Natural killer cell (primary cell): ENCODE data around the gene XRRA1. TPM values are rescaled to one million over a fixed set of nuclear protein-coding genes. Genes with fewer than 3 reads are reported as not detected.

ENCODE experiments used
- ATAC-seq, 3 donors: fragments of 150-1000 bp in 2 of 3; fragments of 200-7000 bp in 1 of 3; cut with Tn5 transposase; 1 replicate in 1 of 3; 2 replicates in 2 of 3; pipeline ENCODE4 v1.10.0; 2021; ENCODE audit warnings: mild to moderate bottlenecking in 2 of 3, moderate library complexity in 2 of 3
- DNase-seq, 2 donors: peaks; one replicate each; pipeline versions ENCODE4 v3.0.0 to v3.0.0-alpha.2; 2013 to 2021; ENCODE audit warnings: mixed read lengths in 1 of 2
- H3K27ac ChIP-seq: one replicate; pipeline ENCODE4 v1.5.1; 2013; ENCODE audit warnings: mild to moderate bottlenecking, low read length
- H3K27me3 ChIP-seq: one replicate; pipeline ENCODE4 v1.6.1; 2013; ENCODE audit warnings: low read length; ENCODE audit not compliant: control insufficient read depth, insufficient read depth
- H3K36me3 ChIP-seq: one replicate; pipeline ENCODE4 v1.6.1; 2013; ENCODE audit warnings: low read length; ENCODE audit not compliant: control insufficient read depth, insufficient read depth
- H3K4me1 ChIP-seq: one replicate; pipeline ENCODE4 v1.6.1; 2013; ENCODE audit warnings: low read length; ENCODE audit not compliant: control insufficient read depth, insufficient read depth
- H3K4me3 ChIP-seq: one replicate; pipeline ENCODE4 v1.5.1; 2013; ENCODE audit warnings: low read length
- H3K9me3 ChIP-seq: one replicate; pipeline ENCODE4 v1.6.1; 2013; ENCODE audit warnings: low read length; ENCODE audit not compliant: control insufficient read depth, insufficient read depth
- H3K27ac Mint-ChIP-seq, 2 donors: one replicate each; pipeline ENCODE4 v1.8.0; 2022; ENCODE audit warnings: mild to moderate bottlenecking in 2 of 2, mixed read lengths in 2 of 2, moderate library complexity in 1 of 2
- H3K27me3 Mint-ChIP-seq, 2 donors: one replicate each; pipeline ENCODE4 v1.8.0; 2022; ENCODE audit warnings: low read depth in 2 of 2, mixed read lengths in 2 of 2
- H3K36me3 Mint-ChIP-seq: one replicate; pipeline ENCODE4 v1.8.0; 2022; ENCODE audit warnings: mixed read lengths
- H3K4me1 Mint-ChIP-seq, 2 donors: one replicate each; pipeline ENCODE4 v1.8.0; 2022; ENCODE audit warnings: mixed read lengths in 2 of 2
- H3K4me3 Mint-ChIP-seq: one replicate; pipeline ENCODE4 v1.8.0; 2022; ENCODE audit warnings: mild to moderate bottlenecking, moderate library complexity, mixed read lengths
- H3K9me3 Mint-ChIP-seq, 2 donors: one replicate each; pipeline ENCODE4 v1.8.0; 2022; ENCODE audit warnings: mixed read lengths in 2 of 2
- WGBS: methylation state at CpG from one replicate; pipeline ENCODE4 v1.1.7; 2013; ENCODE audit warnings: missing lambda C conversion rate; ENCODE audit not compliant: insufficient coverage; 5-methylcytosine and 5-hydroxymethylcytosine counted together
- intact Hi-C: fragments of 100-400 bp; cut with micrococcal nuclease; formaldehyde crosslinking; loops from one replicate; pipeline ENCODE4 v1.14.2; 2022
- total RNA-seq, 4 donors: library from RNA; stranded (reverse); fragments of 120-200 nt in 1 of 4; gene quantifications; one replicate each; pipeline versions ENCODE4 v1.2.3 to v1.2.4, GENCODE V29; 2013 to 2022
- TF ChIP-seq, protein P1 (sequence below): fragments of 200-600 bp; IDR thresholded peaks from one replicate; pipeline ENCODE4 v1.8.0; 2022; ENCODE audit warnings: antibody characterized with exemption

XRRA1 gene
- total RNA-seq, 3 donors from 2014 or later (not counting 1 experiment from before 2014, with no cell fraction given), result 12.7 to 14.3 (median 14.3) TPM

DNA sequence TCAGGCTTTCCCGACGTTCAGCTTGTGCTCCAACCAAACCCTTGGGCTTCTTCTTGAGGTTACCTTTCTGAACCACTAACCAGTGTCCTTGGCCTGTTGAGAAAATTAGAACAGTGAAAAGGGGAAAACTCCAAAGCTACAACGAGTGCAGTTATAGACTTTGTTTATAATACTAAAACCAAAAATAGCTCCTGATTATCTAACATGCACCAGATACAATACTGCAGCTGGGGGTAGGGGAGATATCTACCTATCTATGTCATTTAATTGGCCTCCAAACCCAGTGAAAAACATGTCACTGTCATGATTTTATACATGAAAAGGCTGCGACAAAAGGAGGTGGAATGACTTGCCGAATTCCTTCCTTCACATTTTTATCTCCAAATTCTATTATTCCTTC is 11.9 kb downstream of the XRRA1 start:
- peaks cover 34% of the 10 kb centered on the region for H3K36me3 ChIP-seq
- Mint-ChIP-seq H3K9me3 (no peaks in the 10 kb centered on the region), H3K27me3 (no peaks in the 10 kb centered on the region), H3K4me3 (no peak overlapping the region), H3K27ac (no peak overlapping the region), H3K4me1 (peaks cover 9% of the 10 kb centered on the region in 2 donors), H3K36me3 (peaks cover 23% of the 10 kb centered on the region)
- no peaks in the 10 kb centered on the region for H3K27me3 ChIP-seq
- ATAC-seq, result no peak
- DNase-seq, result no peak
- no peak overlapping the region for H3K4me3 ChIP-seq
- H3K27ac ChIP-seq, result no peak overlapping the region
- intact Hi-C loops, result no loop called here
- peaks cover 4% of the 10 kb centered on the region for H3K4me1 ChIP-seq
- H3K9me3 ChIP-seq, result no peaks in the 10 kb centered on the region
- TF ChIP-seq, protein P1, sequence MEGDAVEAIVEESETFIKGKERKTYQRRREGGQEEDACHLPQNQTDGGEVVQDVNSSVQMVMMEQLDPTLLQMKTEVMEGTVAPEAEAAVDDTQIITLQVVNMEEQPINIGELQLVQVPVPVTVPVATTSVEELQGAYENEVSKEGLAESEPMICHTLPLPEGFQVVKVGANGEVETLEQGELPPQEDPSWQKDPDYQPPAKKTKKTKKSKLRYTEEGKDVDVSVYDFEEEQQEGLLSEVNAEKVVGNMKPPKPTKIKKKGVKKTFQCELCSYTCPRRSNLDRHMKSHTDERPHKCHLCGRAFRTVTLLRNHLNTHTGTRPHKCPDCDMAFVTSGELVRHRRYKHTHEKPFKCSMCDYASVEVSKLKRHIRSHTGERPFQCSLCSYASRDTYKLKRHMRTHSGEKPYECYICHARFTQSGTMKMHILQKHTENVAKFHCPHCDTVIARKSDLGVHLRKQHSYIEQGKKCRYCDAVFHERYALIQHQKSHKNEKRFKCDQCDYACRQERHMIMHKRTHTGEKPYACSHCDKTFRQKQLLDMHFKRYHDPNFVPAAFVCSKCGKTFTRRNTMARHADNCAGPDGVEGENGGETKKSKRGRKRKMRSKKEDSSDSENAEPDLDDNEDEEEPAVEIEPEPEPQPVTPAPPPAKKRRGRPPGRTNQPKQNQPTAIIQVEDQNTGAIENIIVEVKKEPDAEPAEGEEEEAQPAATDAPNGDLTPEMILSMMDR, result no peak
- 100% methylated on average over 4 of the region's 5 CpGs for WGBS

DNA sequence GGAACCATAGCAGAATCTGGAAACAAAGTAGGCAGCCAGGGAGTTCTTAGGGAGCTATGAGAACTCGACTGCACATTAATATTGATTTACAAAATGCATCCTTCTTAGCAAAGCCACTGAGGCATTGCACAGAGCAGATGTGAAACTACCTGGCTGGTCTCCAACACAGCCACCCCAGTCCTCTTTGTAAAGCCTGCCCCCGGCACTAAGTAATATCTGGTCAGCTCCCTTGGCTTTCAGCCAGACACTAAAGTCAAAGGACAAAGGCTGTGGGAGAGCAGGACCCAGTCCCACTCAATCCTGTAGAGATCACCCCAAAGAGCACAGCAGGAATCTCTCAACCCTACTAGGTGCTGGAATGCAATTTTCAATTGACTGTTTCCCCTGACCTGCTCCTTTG is 12.8 kb downstream of the XRRA1 start:
- 79% methylated on average over 2 of the region's 2 CpGs for WGBS
- no peak overlapping the region for H3K4me3 Mint-ChIP-seq
- intact Hi-C loops, result no loop called here
- Histone ChIP-seq H3K4me1 (peaks cover 4% of the 10 kb centered on the region), H3K4me3 (no peak overlapping the region), H3K36me3 (peaks cover 34% of the 10 kb centered on the region), H3K27ac (no peak overlapping the region), H3K9me3 (no peaks in the 10 kb centered on the region), H3K27me3 (no peaks in the 10 kb centered on the region)
- H3K9me3 Mint-ChIP-seq, result no peaks in the 10 kb centered on the region
- TF ChIP-seq, protein P1, result no peak
- no peaks in the 10 kb centered on the region for H3K27me3 Mint-ChIP-seq
- no peak for DNase-seq
- H3K27ac Mint-ChIP-seq, result no peak overlapping the region
- H3K36me3 Mint-ChIP-seq, result peaks cover 17% of the 10 kb centered on the region
- no peak for ATAC-seq
- peaks cover 9% of the 10 kb centered on the region in 2 donors for H3K4me1 Mint-ChIP-seq

DNA sequence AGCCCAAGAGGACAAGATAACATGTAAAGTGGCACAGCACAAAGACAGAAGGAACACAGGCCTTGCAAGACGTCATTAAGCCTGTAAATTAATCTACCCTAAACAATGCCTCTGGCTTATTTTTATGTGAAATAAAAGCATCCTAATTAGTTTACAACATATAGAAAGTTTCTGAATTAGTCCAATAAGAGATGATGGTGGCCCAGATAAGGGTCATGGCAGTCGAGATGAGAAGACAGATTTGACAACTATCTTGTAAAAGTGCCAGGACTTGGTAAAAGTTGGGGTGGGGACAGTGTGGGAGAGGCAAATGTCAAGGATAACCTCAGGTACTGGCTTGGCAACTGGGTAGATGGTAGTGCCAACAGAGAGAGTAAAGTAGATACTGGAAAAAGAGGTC is 13.6 kb downstream of the XRRA1 start:
- H3K4me3 Mint-ChIP-seq, result no peak overlapping the region
- TF ChIP-seq, protein P1, result no peak
- DNase-seq, result no peak
- intact Hi-C loops, result no loop called here
- no peak for ATAC-seq
- H3K9me3 Mint-ChIP-seq, result no peaks in the 10 kb centered on the region
- Histone ChIP-seq H3K9me3 (no peaks in the 10 kb centered on the region), H3K36me3 (peaks cover 34% of the 10 kb centered on the region), H3K27me3 (no peaks in the 10 kb centered on the region), H3K4me1 (peaks cover 4% of the 10 kb centered on the region), H3K27ac (no peak overlapping the region), H3K4me3 (no peak overlapping the region)
- no peaks in the 10 kb centered on the region for H3K27me3 Mint-ChIP-seq
- H3K4me1 Mint-ChIP-seq, result peaks cover 9% of the 10 kb centered on the region in 2 donors
- H3K27ac Mint-ChIP-seq, result no peak overlapping the region
- H3K36me3 Mint-ChIP-seq, result peaks cover 16% of the 10 kb centered on the region
- WGBS, result 86% methylated on average over 1 of the region's 2 CpGs

DNA sequence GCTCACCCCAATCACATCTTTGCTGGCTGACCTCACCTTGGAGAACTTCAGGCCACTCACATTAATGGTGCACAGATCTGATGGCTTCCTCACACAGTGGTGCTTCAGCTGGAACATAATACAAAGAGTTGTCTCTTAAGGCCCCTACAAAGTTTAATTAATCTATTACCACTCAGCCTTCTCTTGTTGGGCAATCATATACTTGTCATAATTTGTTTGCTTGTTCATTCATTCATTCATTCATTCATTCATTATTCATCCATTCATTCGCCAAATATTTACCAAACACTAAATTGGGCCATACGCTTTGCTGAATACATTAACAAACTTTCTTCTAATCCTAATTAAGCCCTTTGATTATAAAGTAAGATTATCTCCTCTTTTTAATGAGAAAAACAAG is 15.1 kb downstream of the XRRA1 start:
- WGBS, result 100% methylated on average over 1 of the region's 2 CpGs
- intact Hi-C loops, result no loop called here
- no peaks in the 10 kb centered on the region for H3K9me3 ChIP-seq
- H3K4me3 ChIP-seq, result no peak overlapping the region
- TF ChIP-seq, protein P1, result no peak
- no peak overlapping the region for H3K4me3 Mint-ChIP-seq
- H3K36me3 Mint-ChIP-seq, result peaks cover 16% of the 10 kb centered on the region
- DNase-seq, result no peak
- ATAC-seq, result no peak
- peaks cover 9% of the 10 kb centered on the region in 2 donors for H3K4me1 Mint-ChIP-seq
- no peaks in the 10 kb centered on the region for H3K27me3 Mint-ChIP-seq
- no peak overlapping the region for H3K27ac ChIP-seq
- H3K27me3 ChIP-seq, result no peaks in the 10 kb centered on the region
- no peak overlapping the region for H3K27ac Mint-ChIP-seq
- peaks cover 4% of the 10 kb centered on the region for H3K4me1 ChIP-seq
- peaks cover 27% of the 10 kb centered on the region for H3K36me3 ChIP-seq
- no peaks in the 10 kb centered on the region for H3K9me3 Mint-ChIP-seq
